HL-60/S4 treated with phorbol 12-myristate 13-acetate at 8.2 ng/mL for 4 days and 3 days (cell line): Measurements from ENCODE around the gene RABEP1.
"Not testable (repeated sequence)": the region's sequence is repeated elsewhere in the genome, so short reads cannot be mapped to it uniquely, and the experiment has no call there.

Source experiments
- in situ Hi-C: fragments of 300-500 bp; cut with MboI; formaldehyde crosslinking; loops from 2 replicates; pipeline ENCODE4 v1.15.0; 2022; ENCODE audit warnings: low sequenced_read_pairs

Gene RABEP1, protein sequence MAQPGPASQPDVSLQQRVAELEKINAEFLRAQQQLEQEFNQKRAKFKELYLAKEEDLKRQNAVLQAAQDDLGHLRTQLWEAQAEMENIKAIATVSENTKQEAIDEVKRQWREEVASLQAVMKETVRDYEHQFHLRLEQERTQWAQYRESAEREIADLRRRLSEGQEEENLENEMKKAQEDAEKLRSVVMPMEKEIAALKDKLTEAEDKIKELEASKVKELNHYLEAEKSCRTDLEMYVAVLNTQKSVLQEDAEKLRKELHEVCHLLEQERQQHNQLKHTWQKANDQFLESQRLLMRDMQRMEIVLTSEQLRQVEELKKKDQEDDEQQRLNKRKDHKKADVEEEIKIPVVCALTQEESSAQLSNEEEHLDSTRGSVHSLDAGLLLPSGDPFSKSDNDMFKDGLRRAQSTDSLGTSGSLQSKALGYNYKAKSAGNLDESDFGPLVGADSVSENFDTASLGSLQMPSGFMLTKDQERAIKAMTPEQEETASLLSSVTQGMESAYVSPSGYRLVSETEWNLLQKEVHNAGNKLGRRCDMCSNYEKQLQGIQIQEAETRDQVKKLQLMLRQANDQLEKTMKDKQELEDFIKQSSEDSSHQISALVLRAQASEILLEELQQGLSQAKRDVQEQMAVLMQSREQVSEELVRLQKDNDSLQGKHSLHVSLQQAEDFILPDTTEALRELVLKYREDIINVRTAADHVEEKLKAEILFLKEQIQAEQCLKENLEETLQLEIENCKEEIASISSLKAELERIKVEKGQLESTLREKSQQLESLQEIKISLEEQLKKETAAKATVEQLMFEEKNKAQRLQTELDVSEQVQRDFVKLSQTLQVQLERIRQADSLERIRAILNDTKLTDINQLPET

GRCh38 chr17:5281814-5282641 is at the start of gene RABEP1:
Gene RABEP1 (plus strand): TSS chr17:5282284. CDS start chr17:5282487, 203 bp downstream.
- in situ Hi-C loops: no loop called here

- in situ Hi-C loops: not testable (repeated sequence)
Measured at GRCh38 chr17:5233492-5233891, 48.6 kb upstream of the RABEP1 start.

DNA sequence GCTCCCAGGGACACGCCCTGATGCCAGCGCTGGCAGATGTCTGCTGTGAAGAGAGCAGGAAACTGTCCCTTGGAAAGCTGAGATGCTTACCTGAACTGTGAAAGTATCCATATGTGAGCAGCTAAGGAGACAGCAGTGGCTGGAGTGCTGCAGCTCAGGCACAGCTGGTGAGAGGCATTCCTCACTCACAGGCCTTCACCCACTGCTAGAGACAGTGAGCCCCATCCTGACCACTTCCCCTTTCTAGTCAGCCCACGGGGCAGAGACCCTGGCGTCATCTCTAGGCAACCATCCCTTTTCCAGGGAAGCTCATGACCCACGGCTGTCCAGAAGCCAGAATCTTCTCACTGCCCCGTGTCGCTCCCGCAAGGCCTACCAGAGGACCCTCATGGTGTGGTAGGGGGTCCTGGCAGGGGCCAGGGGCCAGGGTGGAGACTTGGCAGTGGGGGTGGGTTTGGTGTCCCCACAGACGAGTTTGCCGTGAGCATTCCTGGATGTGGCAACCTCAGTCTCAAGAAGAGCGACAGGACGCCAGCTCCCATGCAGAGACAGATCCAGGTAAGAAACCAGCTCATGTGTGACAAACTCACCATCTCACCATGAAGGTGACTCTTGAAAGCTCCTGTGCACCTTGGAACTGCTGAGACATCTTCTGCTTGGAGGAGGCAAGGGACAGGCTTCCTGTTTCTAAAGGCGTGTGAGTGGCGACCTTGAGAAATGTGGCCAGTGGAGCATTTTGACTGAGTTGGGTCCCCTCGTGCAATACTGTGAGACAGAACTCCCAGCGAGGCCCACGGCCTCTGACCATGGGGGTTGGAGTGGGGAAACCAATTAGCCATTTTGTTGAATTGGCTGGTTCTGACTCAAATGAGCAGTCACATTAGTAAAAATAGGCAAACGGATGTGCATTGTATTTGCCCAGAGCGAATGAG is 47.2 kb upstream of the RABEP1 start, which contains the start of gene SCIMP:
TSS of gene SCIMP (minus strand) at position 216 of the 932 bp plus-strand sequence. CDS start at position 111, 105 bp downstream.
- in situ Hi-C loops: no loop called here

- in situ Hi-C loops: no loop called here
Measured at GRCh38 chr17:5236938-5237540, 45.0 kb upstream of the RABEP1 start.

- in situ Hi-C loops: no loop called here
Measured at GRCh38 chr17:5237541-5238016, 44.5 kb upstream of the RABEP1 start.

DNA sequence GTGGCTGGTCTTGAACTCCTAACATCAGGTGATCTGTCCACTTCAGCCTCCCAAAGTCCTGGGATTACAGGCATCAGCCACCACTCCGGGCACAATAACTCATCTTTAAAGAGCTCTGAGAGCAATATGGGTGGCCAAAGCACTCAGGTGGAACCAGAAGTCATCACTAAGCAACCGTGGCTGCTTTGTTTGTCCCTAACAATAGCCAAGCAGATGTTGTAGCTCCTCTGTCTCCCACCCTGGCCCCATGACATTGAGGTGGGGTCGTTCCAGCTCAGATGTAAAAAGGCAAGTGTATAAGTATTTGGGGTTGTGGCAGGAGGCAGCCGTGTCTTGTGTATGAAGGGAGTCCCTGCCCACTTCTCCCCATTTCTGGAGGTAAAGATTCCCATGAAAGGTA is 43.8 kb upstream of the RABEP1 start:
- in situ Hi-C loops: no loop called here

GRCh38 chr17:5239769-5240168 is 42.3 kb upstream of the RABEP1 start:
- in situ Hi-C loops: not testable (repeated sequence)

DNA sequence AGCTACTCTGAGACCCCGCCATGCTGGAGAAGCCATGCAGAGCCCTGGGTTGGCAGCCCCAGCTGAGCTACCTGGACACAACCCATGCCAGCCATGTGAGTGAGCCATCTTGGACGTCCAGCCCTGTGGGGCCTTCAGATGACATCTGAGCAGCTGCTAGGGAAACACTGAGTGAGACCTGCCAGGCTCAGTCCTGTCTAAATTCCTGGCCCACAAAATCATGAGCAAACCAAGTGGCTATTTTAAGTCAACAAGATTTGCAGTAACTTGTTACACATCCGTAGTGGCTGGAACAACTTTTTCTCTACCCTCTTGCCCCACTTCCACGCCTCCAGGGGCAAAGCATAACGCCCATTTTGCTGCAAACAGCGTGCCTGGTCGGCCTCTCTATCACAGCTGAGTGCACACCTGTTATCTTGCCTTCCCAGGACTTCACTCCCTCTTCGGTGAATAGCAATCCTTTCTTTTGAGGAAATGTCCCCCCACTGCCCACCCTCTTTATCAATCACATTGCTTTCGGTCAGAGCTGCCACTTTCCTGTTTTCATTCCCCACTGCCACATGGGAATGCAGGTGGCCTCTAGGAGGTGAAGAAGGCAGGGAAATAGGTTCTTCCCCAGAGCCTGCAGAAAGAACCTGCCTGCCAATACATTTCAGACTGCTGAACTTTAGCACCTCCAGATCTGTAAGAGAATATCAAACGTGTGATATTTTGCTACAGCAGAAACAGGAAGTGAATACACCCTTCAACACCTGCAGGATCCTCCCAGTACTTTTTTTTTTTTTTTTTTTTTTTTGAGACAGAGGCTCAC is 40.0 kb upstream of the RABEP1 start:
- in situ Hi-C loops: no loop called here

DNA sequence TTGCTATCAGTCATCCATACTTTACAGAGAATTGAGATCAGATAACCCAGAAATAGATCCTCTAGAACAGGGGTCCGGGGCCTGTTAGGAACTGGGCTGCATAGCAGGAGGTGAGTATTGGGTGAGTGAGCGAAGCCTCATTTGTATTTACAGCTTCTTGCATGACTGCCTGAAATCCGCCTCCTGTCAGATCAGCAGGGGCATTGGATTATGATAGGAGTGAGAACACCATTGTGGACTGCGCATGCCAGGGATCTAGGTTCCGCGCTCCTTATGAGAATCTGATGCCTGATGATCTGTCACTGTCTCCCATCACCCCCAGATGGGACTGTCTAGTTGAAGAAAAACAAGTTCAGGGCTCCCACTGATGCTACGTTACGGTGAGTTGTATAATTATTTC is 34.5 kb upstream of the RABEP1 start:
- in situ Hi-C loops: no loop called here

DNA sequence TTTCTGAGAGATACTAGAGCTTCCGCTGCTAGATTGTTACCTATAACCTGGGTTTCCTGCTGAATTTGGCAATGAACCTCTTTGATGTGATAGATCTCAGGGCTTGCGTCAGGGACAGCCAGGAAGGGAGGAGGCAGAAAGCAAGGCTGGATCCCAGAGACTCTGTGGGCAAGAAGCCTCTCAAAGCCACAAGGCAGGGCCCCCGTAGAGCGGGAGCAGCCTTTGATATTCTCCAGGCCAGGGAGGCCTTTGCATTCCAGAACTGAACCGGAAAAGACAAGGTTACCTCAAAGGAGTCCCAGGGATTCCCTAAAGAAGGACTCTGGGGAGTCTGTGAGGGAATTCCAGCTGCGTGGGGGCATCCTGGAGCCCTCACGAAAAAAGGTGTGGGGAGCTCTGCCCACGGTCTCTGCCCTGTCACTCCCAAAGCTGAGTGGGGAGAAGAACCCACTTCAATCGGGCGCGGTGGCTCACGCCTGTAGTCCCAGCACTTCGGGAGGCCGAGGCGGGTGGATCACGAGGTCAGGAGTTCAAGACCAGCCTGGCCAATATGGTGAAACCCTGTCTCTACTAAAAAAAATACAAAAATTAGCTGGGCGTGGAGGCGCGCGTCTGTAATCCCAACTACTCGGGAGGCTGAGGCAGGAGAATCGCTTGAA is 33.1 kb upstream of the RABEP1 start:
- in situ Hi-C loops: no loop called here

- in situ Hi-C loops: no loop called here
Measured at GRCh38 chr17:5249615-5250014, 32.5 kb upstream of the RABEP1 start.

DNA sequence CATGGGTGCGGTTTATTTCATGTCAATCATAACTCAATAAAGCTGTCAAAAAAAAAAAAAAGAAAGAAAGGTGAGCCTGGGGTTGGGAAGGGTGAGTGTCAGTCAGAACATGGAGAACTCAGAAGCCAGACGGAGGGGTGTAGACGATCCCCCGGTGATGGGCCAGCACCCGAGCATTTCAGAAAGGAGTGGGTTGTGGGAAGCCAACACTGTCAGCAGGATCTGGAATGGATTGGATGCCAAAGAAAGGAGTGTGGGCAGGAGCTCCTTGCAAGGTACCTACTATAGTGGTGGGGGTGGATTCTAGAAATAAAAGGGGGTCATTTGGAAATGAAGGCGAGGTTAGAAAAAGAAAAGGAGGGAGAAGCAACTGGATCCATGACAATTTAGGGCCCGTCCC is 27.7 kb upstream of the RABEP1 start:
- in situ Hi-C loops: no loop called here

GRCh38 chr17:5254903-5255521 is 27.1 kb upstream of the RABEP1 start:
- in situ Hi-C loops: no loop called here

GRCh38 chr17:5257124-5257523 is 25.0 kb upstream of the RABEP1 start:
- in situ Hi-C loops: no loop called here

- in situ Hi-C loops: no loop called here
Measured at GRCh38 chr17:5260542-5260941, 21.5 kb upstream of the RABEP1 start.

GRCh38 chr17:5262416-5262991 is 19.6 kb upstream of the RABEP1 start:
- in situ Hi-C loops: no loop called here

GRCh38 chr17:5263441-5263840 is 18.6 kb upstream of the RABEP1 start:
- in situ Hi-C loops: no loop called here
